ENCODE results near the gene GPER1. TPM values are rescaled to one million over a fixed set of nuclear protein-coding genes. Genes with fewer than 3 reads are reported as not detected.
"Not testable (repeated sequence)": the region's sequence is repeated elsewhere in the genome, so short reads cannot be mapped to it uniquely, and the experiment has no call there.

Gene GPER1
- total RNA-seq, 1 donor from 2014 or later = 2.0 TPM

GRCh38 chr7:1116383-1117008 is 28.6 kb downstream of the GPER1 start:
- not testable (repeated sequence) for DNase-seq (ENCODE audit: low read depth, low spot score)

DNA sequence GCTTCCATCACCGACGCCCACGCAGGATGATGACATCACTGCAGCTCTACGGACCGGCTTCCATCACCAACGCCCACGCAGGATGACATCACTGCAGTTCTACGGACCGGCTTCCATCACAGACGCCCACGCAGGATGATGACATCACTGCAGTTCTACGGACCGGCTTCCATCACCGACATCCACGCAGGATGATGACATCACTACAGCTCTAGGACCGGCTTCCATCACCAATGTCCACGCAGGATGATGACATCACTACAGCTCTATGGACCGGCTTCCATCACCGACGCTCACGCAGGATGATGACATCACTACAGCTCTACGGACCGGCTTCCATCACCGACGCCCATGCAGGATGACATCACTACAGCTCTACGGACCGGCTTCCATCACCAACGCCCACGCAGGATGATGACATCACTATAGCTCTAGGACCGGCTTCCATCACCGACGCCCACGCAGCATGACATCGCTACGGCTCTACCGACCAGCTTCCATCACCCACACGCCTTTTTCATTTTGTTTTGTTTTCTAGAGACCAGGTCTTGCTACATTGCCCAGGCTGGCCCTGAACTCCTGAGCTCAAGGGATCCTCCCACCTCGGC is 29.5 kb downstream of the GPER1 start:
- DNase-seq (ENCODE audit: low read depth, low spot score) = no peak

GRCh38 chr7:1119201-1119600 is 31.3 kb downstream of the GPER1 start:
- no peak for DNase-seq (ENCODE audit: low read depth, low spot score)

GRCh38 chr7:1120791-1121190 is 32.9 kb downstream of the GPER1 start:
- no peak for DNase-seq (ENCODE audit: low read depth, low spot score)

- no peak for DNase-seq (ENCODE audit: low read depth, low spot score)
Observed at GRCh38 chr7:1121476-1121875, 33.6 kb downstream of the GPER1 start.

DNA sequence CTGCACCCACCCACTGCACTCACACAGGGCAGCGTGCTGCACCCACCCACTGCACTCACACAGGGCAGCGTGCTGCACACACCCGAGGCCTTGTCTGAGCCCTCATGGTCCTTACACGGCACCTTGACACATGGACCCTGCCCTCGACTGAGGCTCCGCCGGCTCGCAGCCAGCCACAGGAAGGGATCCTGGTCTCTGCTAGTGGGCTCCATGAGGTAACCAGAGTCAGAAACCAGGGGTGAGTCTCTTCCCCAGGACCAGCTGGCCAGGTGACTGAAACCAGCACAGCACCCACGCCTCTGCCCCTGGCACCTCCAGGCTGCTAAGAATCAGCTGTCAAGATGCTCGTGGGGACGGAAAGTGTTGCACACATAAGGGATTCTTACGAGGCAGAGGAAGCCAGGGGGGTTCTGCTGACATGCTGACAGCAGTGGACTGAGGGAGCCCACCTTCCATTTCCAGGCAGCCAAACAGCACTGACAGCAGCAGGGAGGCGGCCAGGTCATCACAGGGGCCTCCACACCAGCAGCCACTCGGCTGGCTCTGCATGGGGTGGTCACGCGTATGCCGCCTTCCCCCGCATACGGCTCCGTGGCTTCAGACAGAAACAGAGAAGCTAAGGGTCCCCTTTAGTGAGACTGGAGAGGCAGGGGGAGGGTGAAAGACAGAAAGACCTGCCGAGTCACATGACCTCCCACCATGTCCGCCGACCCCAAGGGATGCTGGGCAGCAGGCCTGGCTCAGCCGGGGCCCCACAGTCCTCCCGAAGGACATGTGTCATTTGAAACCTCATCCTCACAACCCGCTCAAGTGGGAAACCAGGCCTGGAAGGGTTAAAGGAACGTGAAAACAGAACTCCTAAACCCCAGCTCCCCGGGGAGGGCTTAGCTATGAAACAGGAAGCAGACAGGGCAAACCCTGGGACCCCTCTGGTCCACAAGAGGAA is 34.2 kb downstream of the GPER1 start:
- no peak for DNase-seq (ENCODE audit: low read depth, low spot score)

GRCh38 chr7:1122832-1123501 is 35.1 kb downstream of the GPER1 start:
- DNase-seq (ENCODE audit: low read depth, low spot score) = no peak

DNA sequence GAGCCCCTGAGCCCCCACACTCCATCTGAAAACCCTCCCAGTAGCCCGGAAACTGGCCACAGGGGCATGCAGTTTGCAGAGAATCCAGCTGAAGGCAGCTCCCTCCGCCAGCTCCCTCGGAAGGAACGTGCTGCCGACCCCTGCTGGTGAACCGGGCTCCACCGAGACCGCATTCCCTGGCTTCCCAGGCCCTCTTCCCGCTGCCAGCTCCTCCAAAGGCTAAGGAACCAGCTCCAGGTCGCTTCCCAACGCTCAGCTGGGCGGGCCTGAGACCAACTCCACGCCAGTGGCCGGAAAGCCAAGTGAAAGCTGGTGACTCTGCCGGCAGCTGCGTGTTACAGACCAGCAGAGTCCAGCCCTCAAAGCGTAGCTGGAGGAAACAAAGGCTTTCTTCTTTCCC is 35.8 kb downstream of the GPER1 start:
- peak; percentile 81 for DNase-seq (ENCODE audit: low read depth, low spot score)

GRCh38 chr7:1124164-1124563 is 36.3 kb downstream of the GPER1 start:
- no peak for DNase-seq (ENCODE audit: low read depth, low spot score)

- no peak for DNase-seq (ENCODE audit: low read depth, low spot score)
Observed at GRCh38 chr7:1124816-1125602, 37.1 kb downstream of the GPER1 start.

DNA sequence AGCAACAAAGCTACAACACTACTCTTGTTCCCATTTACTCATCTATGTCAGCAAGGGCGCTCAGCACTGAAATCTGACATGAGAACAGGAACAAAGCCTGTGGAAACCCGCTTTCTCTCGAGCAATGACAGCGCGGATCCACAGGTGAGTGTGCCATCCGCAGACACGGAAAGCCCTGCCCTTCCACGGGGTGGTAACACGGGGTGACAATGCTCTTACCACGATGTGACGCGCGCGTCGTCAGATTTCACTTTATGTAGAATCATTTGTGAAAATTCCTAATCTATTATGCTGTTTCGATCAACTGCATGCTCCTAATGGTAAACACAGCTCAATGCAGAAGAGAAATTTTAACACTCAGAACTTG is 37.7 kb downstream of the GPER1 start:
- no peak for DNase-seq (ENCODE audit: low read depth, low spot score)

DNA sequence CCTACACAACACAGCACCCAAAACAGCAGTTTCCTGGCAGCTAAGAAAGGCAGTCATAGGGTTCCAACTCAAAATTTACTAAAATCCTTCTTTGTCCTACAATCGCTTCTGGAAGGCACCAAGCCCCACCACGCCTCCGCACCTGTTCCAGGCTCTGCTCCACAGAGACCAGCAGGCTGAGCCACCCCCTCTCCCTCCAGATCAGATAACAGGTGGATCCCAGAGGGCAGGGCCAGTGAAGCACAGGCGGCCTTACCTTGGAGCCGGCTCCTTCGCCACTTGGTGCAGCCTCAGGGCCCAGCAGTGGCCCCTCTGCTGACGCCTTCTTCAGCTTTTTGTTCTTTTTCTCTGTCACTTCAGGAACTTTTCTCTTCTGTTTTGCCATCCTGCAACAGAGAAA is 39.1 kb downstream of the GPER1 start:
- no peak for DNase-seq (ENCODE audit: low read depth, low spot score)

GRCh38 chr7:1129431-1129830 is 41.5 kb downstream of the GPER1 start:
- no peak for DNase-seq (ENCODE audit: low read depth, low spot score)

GRCh38 chr7:1130021-1130990 is 42.4 kb downstream of the GPER1 start:
- no peak for DNase-seq (ENCODE audit: low read depth, low spot score)

- DNase-seq (ENCODE audit: low read depth, low spot score) = no peak
Observed at GRCh38 chr7:1131471-1132265, 43.8 kb downstream of the GPER1 start.

- no peak for DNase-seq (ENCODE audit: low read depth, low spot score)
Observed at GRCh38 chr7:1134951-1135350, 47.0 kb downstream of the GPER1 start.

DNA sequence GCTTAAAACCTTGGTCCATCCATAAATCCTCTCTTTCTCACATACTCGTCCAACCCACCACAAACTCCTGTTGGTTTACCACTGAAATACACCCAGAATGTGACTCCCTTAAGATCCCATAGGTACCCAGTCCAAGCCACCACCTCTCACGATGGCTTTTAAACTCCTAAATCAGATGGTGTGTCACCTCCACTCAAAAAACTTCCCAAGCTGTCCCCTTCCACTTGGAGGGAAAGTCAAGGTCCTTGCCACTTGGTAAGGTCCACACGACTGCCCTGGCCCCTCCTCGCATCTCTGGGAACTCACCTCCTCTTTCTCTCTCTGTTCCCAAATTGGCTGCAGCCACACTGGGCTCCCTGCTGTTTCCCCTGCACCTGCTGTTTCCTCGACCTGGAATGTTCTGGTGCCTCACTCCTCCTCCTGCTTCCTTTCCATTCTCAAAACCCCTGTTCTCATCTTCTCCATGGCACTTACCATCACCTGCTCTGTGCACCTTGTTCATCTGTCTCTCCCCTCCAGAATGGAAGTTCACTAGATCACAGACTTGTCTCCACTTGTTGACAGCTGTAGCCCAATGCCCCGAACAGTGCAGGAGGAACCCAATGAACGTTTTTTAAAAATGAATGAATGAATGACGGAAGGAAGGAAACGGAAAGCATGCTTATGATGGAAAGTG is 49.1 kb downstream of the GPER1 start:
- DNase-seq (ENCODE audit: low read depth, low spot score) = no peak

DNA sequence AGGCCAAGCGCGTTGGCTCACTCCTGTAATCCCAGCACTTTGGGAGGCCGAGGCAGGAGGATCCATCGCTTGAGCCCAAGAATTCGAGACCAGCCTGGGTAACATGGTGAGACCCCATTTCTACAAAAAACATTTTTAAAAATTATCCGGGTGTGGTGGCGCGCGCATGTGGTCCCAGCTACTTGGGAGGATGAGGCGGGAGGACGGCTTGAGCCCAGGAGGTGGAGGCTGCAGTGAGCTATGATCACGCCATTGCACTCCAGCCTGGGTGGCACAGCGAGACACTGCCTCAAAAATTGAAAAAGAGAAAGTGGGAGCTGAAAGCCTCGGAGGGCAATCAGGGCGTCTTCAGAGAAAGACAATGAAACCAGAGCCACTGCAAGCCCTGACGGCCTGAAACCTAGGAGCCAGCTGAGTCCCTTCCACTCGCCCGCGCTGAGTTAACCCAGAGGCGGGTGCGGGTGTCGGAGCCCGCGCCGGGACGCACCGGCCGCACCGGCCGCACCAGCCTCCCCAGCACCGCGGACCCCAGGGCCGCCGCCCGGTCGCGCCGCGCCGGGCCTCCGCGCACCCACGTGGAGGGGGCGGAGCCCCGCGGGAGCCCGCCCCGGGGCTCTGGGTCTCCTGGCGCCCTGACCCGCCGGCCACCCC is 49.7 kb downstream of the GPER1 start:
- no peak for DNase-seq (ENCODE audit: low read depth, low spot score)

Measured in pulmonary artery endothelial cell (primary cell).